ENCODE results near the gene ZSWIM5.

GRCh38 chr1:45065083-45065482 lies 141.3 kb downstream of the ZSWIM5 start:
- no peak for TF ChIP-seq CTCF (IDR thresholded peaks at IDR 0.05; ENCODE audit: insufficient read depth, low read length)
- TF ChIP-seq POLR2AphosphoS5 (IDR thresholded peaks at IDR 0.05; ENCODE audit: low read depth), result no peak
- no peak for TF ChIP-seq REST (IDR thresholded peaks at IDR 0.05; ENCODE audit: insufficient replicate concordance, low read depth)
- TF ChIP-seq GABPA (IDR thresholded peaks at IDR 0.05; ENCODE audit: low read depth), result no peak
